IPS-18c (cell line): ENCODE measurements around the gene ADAMTS16.

Source experiments
- H3K4me3 ChIP-seq: 2 replicates; pipeline ENCODE4 v1.7.0; 2013; ENCODE audit warnings: low read depth, mild to moderate bottlenecking, low read length, moderate library complexity; ENCODE audit not compliant: insufficient read depth
- H3K9me3 ChIP-seq: one replicate; pipeline ENCODE4 v1.6.1; 2013; ENCODE audit warnings: mild to moderate bottlenecking, low read length, moderate library complexity; ENCODE audit not compliant: control insufficient read depth, insufficient read depth

ADAMTS16 gene

DNA sequence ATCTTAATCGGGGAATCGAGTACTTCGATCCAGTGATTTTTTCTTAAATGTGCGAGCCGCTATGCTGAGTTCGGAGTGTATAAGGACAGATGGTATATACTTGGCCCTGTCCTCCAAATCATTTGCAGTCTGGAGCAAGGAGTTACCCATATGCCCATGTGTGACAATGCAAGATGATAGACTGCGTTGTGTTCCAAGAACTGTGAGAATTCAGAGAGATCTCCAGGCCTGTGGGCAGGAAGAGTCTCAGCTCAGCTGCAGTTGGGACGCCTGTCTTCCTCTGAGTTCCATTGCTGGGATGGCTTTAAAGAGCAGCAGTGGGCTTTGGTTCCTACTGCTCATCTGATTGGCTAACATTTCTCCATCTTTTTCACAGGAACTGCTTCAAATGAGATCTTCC is 106.6 kb downstream of the ADAMTS16 start:
- H3K4me3 ChIP-seq: no peak overlapping the region
- no peaks in the 10 kb centered on the region for H3K9me3 ChIP-seq

DNA sequence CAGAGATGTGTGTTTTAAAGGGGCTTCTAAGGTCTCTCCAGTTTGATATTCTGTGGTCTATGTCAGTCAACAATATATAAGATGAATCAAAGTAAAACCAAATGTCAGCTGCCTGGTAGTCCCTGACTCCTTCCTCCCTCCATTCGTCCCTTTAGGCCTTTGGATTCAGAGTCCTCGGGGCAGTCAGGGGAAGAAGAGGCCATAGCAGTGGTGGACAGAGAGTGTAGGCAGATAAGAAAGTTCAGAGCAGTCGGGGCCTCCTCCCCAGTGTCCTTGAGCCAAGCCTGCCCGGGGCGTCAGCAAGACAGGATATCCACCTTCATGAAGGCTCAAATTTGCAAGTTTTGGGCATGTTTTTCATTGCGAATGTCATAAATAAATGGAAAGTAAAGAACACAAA is 110.6 kb downstream of the ADAMTS16 start:
- Histone ChIP-seq H3K9me3 (peaks cover 4% of the 10 kb centered on the region), H3K4me3 (no peak overlapping the region)

DNA sequence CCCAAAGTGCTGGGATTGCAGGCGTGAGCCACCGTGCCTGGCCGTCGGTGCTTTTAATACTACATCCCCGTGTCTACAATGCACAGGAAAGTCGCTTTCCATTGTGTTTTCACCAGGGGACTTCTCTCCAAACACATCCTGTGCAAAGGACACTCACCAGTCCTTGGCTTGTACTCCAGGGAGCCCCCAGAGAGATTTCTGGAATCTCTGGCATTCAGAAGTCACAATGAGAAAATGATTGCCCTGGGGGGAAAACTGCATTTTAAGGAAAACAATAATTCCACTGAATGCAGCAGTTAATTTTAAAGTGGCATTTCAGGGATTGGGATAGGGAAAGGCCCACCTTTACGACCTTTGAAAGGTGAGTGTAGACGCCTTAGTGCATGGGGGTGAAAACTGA is 112.0 kb downstream of the ADAMTS16 start:
- Histone ChIP-seq H3K9me3 (peaks cover 4% of the 10 kb centered on the region), H3K4me3 (no peak overlapping the region)

DNA sequence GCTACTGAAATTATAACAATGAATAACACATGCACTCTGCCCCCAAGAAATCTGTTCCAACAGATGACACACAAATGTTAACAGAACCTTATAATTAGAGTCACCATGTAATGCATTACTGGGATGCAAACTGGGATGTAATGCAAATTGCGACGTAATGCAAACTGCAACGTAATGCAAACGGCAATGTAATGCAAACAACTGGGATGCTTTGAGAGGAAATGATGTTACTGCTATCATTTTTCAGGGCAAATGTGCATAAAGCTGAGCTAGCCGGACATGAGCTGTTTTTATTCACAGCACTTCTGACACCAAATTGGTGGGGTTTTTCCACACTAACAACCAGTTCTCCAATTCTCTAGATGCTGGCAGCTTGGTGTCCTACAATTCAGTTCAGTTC is 117.2 kb downstream of the ADAMTS16 start:
- Histone ChIP-seq H3K9me3 (peaks cover 4% of the 10 kb centered on the region), H3K4me3 (no peak overlapping the region)

DNA sequence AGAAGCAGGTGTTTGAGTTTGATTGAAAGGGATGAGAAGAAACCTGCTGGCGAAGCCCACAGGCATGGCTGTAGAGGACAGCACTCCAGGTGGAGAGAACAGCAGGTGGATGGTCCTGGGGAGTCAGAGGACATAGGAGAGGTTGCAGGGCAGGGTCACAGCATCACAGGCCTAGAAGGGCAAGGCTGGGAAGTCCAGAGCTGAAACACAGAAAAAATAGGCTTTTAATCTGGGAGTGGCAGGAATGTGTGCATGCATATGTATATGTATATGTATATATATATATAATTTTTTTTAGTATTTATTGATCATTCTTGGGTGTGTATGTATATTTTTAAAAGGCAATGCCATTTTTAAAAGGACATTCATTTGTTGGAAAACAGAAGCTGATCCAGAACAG is 118.4 kb downstream of the ADAMTS16 start:
- Histone ChIP-seq H3K4me3 (no peak overlapping the region), H3K9me3 (peaks cover 4% of the 10 kb centered on the region)

DNA sequence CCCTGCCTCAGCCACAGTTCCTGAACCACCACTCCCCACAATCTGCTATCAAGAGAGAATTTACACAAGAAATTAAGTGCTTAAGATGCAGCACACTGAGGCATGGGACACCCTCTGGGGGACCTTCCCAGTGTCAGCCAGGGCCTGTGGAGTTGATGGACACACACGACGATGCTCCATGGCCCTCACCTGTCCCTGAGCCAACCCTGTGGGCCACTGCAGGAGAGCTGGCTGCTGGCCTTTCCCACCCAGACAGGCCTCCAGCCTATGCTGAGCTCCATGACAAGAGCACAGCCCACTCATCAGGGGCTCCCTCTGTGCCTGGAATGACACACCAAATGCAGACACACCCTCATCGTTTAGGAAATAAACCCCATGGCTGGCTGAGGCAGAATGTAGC is 124.6 kb downstream of the ADAMTS16 start:
- no peak overlapping the region for H3K4me3 ChIP-seq
- H3K9me3 ChIP-seq: no peaks in the 10 kb centered on the region

DNA sequence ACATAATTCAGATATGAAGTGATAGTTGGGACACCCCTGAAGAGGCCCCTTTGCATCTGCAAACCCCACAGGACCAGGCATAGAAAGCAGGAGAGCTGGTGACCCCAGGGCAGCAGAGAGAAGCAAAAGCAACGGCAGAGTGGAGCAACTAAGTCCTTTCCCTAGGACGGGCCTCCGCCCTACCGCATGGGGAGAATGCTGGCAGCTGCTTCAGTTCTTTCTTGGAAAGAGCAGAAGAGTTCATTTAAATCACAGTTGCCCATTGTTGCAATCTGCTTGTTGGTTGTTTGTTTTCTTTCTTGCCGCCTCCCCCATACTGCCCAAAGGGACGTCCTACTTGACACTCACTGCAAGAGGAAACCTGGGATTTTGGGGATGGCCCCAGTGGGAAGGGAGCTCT is 126.2 kb downstream of the ADAMTS16 start:
- H3K9me3 ChIP-seq: no peaks in the 10 kb centered on the region

DNA sequence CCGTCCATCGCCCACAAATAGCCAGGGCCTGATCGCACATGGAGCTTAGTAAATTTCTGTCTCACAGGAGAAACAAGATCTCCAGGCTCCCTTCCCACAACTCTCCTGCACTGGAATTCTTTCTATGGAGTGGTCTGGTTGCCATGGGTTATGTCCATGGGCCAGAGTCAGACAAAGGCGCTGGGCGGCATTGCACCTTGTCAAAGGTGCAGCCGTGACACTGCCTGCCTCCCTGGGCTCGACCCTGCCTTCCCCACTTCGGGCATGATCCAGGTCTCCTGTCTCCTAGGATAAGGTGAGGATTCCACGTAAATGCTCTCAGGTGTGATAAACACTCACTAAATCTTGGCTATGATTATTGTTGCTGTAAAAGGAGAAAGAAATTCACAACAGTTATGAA is 130.0 kb downstream of the ADAMTS16 start:
- no peak overlapping the region for H3K4me3 ChIP-seq

More for the DNA sequence above, 126.2 kb downstream of the ADAMTS16 start:
- H3K4me3 ChIP-seq: no peak overlapping the region

DNA sequence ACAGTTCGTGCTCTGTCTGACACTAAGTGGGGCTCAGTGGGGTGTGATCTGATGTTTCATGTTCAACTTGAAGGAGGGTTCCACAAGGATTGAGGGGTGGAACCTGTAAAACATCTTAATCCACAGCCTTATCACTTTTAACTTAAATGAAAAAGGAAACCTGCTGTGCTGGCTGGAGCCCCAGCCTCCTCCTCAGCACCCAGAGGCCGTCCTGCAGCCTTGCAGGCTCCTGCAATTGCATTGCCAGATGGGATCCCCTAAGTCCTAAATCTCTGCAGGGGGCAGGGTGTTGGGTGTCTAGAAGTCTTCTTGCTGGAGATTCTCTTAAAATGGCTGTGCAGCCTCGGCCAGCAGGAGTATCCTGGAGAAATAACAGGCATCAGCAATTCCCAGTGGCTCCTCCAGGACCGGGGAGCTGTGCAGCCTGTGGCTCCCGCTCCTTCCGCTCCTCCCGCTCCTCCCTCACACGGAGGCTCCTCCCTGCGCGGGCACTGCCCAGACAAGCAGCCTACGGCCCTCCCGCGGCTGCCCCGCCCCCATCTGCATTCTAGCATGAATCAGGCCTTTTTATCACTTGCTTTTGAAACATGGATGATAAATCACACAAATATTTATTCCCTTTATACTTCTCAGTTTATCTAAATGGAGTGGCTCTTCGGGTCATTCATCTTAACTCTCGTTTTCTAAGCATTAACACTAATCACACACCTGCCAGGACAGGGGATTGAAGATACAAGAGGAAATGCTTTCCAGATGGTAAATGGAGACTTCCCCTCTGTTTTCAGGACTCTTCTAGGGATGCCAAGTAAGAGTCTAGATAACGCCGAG is 131.0 kb downstream of the ADAMTS16 start:
- Histone ChIP-seq H3K9me3 (no peaks in the 10 kb centered on the region), H3K4me3 (no peak overlapping the region; the same call in 1 of the 2 replicates)

More for the DNA sequence above, 130.0 kb downstream of the ADAMTS16 start:
- H3K9me3 ChIP-seq: no peaks in the 10 kb centered on the region

DNA sequence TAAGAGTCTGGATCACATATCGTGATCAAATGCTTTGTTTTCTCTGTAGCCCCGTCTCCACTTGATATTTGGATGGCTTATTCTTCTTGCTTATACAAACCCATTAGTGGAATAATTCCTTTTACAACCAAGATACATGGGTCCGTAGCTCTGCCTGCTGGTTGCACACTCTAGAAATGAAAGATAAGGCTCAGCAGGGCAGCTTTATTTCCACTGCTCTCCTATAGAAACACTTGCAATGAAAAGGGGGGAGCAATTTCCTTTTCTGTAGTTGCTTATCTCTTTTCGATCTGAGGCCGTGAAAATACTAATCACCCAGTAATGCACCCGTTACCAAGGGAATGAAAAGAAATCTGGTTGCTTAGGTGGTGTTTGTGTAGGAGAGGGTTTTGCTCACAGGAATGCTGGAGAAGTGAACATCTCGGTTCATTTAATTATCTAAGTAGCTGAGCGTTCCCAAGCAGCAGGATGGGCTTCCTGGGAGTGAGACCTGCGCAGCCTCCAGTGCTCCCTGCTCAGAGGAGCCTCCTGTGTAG is 131.7 kb downstream of the ADAMTS16 start:
- no peaks in the 10 kb centered on the region for H3K9me3 ChIP-seq
- no peak overlapping the region for H3K4me3 ChIP-seq

DNA sequence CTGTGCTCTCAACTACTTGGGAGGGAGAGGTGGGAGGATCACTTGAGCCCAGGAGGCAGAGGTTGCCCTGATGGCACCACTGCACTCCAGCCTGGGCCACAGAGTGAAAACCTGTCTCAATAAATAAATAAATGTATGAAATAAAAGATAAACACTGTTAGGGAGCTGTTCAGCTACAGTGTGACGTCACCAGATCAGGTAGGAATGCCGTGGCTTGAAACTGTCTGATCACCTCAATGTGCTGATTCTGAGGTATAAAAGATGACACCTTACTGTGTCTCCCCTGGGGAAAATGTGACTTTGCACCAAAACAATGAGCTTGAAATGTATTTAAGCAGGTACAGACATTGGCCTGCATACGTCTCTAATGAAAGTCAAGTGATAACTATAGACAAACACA is 133.3 kb downstream of the ADAMTS16 start:
- Histone ChIP-seq H3K4me3 (no peak overlapping the region), H3K9me3 (no peaks in the 10 kb centered on the region)

DNA sequence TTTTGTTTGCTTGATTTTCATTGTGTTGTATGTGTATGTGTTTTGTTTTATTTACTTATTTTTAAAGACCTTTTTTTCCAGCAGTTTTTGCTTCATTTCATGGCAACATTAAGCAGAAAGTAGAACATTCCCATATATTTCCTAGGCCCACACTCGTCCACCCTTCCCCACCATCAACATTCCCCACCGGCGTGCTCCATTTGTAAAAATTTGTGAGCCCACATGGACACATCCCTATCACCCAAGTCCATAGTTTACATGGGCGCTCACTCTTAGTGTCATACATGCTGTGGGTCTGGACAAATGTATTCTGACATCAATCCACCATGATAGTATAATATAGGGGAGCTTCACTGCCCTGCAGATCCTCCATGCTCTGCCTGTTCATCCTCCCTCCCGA is 133.8 kb downstream of the ADAMTS16 start:
- H3K4me3 ChIP-seq: no peak overlapping the region
- no peaks in the 10 kb centered on the region for H3K9me3 ChIP-seq

DNA sequence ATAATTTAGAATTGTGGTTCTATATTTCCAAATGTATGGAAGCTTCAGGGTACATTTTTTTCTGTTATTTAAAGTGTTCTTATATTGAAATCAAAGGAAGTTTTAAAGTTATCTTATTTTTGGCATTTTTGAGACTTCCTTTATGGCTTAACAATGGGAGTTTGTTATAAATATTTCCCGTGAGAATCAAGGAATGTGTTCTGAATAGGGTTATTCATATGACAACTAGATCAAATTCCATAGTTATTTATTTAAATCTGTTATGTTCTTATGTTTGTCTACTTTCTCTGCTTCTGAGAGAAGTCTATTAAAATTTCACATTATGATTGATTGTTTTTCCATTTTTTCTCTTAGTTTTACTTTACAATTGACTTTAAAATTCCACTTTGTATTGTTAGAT is 135.1 kb downstream of the ADAMTS16 start:
- Histone ChIP-seq H3K4me3 (no peak overlapping the region), H3K9me3 (no peaks in the 10 kb centered on the region)

DNA sequence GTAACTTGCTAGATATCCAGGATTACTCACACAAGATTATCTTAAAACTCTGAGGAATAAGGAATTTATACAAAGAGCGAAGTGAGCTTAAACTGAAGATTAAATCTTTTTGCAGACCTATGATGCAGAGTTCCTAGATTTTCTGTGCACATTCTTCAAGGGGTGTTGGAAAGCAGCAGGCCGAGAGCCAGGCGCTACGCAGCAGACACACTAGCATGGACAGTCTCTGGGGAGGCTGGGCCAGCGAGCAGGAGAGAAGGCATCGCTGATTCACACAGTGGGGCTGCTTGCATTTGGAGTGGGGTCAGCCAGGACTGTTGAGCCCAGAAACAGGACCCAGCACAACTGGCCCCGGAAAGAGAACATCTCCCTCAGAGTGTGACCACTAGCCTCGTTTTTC is 136.3 kb downstream of the ADAMTS16 start:
- Histone ChIP-seq H3K4me3 (no peak overlapping the region), H3K9me3 (no peaks in the 10 kb centered on the region)

DNA sequence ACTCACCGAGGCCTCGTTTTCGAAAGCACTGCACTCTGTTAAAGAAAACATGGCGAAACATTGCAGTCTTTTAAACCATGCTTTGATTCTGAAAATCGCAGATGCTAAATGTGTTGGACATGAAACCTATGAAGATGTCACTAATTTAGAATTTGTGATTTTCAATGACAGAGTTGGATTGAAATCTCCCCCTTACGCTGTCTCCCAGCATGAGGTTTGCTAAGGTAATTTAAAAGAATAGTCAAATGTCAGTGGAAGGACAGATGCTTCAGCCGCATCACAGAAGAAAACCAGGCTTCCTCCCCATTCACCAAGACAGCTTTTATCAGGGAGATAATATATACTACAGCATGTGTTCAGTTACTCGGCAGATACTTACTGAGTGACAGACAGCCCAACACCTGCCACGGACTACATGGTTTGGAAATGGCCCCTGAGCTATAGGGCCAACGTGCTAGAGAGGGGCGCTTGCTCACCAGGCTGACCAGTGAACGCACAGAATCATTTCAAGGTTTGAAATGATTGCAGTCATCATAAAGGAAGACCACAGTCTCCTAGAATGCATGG is 136.9 kb downstream of the ADAMTS16 start:
- H3K9me3 ChIP-seq: no peaks in the 10 kb centered on the region
- H3K4me3 ChIP-seq: no peak overlapping the region

DNA sequence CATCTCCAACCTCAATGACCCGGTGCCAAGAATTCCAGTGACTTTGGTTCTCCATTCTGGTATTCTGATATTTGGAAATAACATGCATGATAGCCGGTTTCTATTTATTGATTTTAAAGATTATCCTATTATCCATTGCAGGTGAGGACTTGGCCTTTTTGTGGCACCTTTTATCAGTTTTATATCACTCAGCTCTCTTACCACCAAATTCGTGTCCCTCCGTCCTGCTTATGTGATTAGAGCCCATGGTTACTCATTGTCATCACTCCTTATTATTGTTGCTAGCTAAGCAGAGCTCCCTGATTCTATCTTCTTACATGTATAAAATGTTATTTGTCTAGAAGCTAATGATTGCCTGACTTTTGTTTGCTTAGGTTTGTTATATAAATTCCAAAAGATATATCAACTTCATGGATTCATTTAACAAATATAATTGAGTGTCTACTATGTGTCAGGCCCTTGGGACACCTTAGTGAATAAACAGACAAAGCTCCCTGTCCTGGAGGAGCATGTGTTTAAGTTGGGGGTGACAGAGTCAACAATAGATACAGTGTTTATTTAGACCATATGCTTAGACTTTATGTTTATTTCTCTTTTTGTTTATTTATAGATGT is 138.2 kb downstream of the ADAMTS16 start:
- Histone ChIP-seq H3K4me3 (no peak overlapping the region), H3K9me3 (no peaks in the 10 kb centered on the region)

DNA sequence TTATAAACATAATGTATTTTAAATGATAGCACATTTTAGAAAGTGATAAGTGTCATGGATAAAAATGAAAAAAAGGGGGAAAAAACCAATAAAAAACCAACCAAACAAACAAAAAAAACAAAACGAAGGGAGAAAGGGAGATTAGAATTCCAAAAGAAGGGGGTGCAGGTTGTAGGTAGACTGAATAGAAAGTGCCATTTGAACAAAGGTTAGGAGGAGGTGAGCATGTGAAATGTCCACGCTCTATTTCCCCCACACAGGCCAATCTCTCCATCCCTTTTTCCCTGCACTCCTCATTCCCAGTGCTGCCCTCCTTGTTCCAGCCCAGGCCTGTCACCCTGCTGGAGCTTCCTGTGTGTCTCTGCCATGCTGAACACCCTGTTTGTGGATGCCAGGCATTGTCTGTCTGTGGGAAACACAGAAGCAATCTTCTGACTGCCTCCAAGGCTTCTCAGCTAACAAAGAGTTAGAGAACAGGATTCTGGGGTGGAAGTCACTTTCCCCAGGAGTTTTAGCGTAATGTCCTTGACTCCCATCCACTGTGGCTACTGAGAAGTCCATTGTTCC is 138.8 kb downstream of the ADAMTS16 start:
- Histone ChIP-seq H3K4me3 (no peak overlapping the region), H3K9me3 (no peaks in the 10 kb centered on the region)

DNA sequence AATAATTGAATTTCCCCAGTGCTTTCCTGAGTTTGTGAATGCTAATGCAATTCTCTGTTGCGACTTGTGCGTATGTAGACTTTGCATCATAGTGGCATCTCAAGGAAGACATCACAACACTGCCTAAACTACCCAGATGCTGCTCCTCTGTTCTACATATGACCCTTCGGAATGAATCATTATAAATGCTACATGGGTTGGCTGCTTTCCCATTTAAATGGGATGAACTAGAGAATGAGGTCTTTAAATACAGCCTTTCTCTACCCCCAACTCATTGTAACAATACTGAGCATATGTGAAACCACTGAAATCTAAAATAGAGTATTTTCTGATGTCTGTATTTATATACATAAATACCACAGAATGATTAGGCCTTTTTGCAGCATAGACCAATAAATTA is 145.8 kb downstream of the ADAMTS16 start:
- H3K4me3 ChIP-seq: no peak overlapping the region
- no peaks in the 10 kb centered on the region for H3K9me3 ChIP-seq
